SU-DHL-6 (cell line): Measurements from ENCODE around the gene ALDH1A3.

ENCODE experiments used
- H2AFZ ChIP-seq: fragments of 200-600 bp; sonication (generic); 2 replicates; pipeline ENCODE4 v1.6.1; 2014; ENCODE audit warnings: low read depth, mild to moderate bottlenecking, moderate library complexity, mixed read lengths, antibody characterized with exemption, low read length; ENCODE audit not compliant: severe bottlenecking
- H3F3A ChIP-seq: fragments of 200-600 bp; shearing (Covaris generic); 2 replicates; pipeline ENCODE4 v1.6.0; 2016; ENCODE audit warnings: antibody characterized with exemption, mild to moderate bottlenecking; ENCODE audit not compliant: insufficient read depth
- H3K27ac ChIP-seq: fragments of 200-600 bp; sonication (generic); 2 replicates; pipeline ENCODE4 v1.5.1; 2016; ENCODE audit warnings: low read depth, mild to moderate bottlenecking, low read length, moderate library complexity, mixed read lengths
- H3K27me3 ChIP-seq: fragments of 200-600 bp; sonication (generic), shearing (Covaris generic); 2 replicates; pipeline ENCODE4 v1.6.0; 2014; ENCODE audit warnings: mild to moderate bottlenecking, low read length
- H3K36me3 ChIP-seq: fragments of 200-600 bp; sonication (generic); 2 replicates; pipeline ENCODE4 v1.6.1; 2014; ENCODE audit warnings: mild to moderate bottlenecking, low read length, mixed read lengths
- H3K4me2 ChIP-seq: fragments of 300-600, 200-600 bp; shearing (Covaris generic), sonication (generic); 2 replicates; pipeline ENCODE4 v1.6.0; 2014; ENCODE audit warnings: low read length, low read depth, mild to moderate bottlenecking; ENCODE audit not compliant: poor library complexity, severe bottlenecking
- H3K4me3 ChIP-seq: fragments of 200-600 bp; sonication (generic); 2 replicates; pipeline ENCODE4 v1.5.1; 2014; ENCODE audit warnings: antibody characterized with exemption, low read length, mild to moderate bottlenecking, mixed read lengths; ENCODE audit not compliant: insufficient read depth, poor library complexity, severe bottlenecking
- H3K79me2 ChIP-seq: fragments of 200-600 bp; sonication (generic); 2 replicates; pipeline ENCODE4 v1.6.1; 2014; ENCODE audit warnings: mild to moderate bottlenecking, low read length, moderate library complexity; ENCODE audit not compliant: insufficient read depth
- H3K9ac ChIP-seq: fragments of 200-600 bp; sonication (generic); 2 replicates; pipeline ENCODE4 v1.7.0; 2014; ENCODE audit warnings: mild to moderate bottlenecking, low read length
- H3K9me2 ChIP-seq: fragments of 200-600 bp; sonication (generic); replicated peaks from 2 replicates; pipeline ENCODE4 v1.6.1; 2014; ENCODE audit warnings: low read length; ENCODE audit not compliant: insufficient read depth
- H3K9me3 ChIP-seq: fragments of 200-600 bp; sonication (generic); 2 replicates; pipeline ENCODE4 v1.6.1; 2014; ENCODE audit warnings: low read length, mixed read lengths; ENCODE audit not compliant: insufficient read depth
- H4K20me1 ChIP-seq: fragments of 200-600 bp; sonication (generic); 2 replicates; pipeline ENCODE4 v1.6.1; 2014; ENCODE audit warnings: low read depth, mild to moderate bottlenecking, antibody characterized with exemption, low read length, moderate library complexity, mixed read lengths
- CTCF ChIP-seq: fragments of 200-600 bp; sonication (generic); IDR thresholded peaks from one replicate; pipeline ENCODE4 v1.5.1; 2017; ENCODE audit warnings: antibody characterized with exemption, mild to moderate bottlenecking, low read length, moderate library complexity; ENCODE audit not compliant: insufficient read depth, poor library complexity, severe bottlenecking
- EZH2phosphoT487 ChIP-seq: fragments of 200-600 bp; sonication (generic), shearing (Covaris generic); conservative IDR thresholded peaks from 2 replicates; pipeline ENCODE4 v1.6.1; 2018; ENCODE audit warnings: mild to moderate bottlenecking, antibody characterized with exemption, low read length, moderate library complexity, mixed read lengths

ALDH1A3 gene

GRCh38 chr15:100934166-100934565 lies 54.5 kb downstream of the ALDH1A3 start:
- Histone ChIP-seq H3K36me3 (peaks cover 12% of the 10 kb centered on the region; the same call in 1 of the 2 replicates), H3K27me3 (no peaks in the 10 kb centered on the region), H2AFZ (no peak overlapping the region), H3K9me3 (no peaks in the 10 kb centered on the region), H3K4me3 (no peak overlapping the region), H3K27ac (peak overlapping the region; percentile 98), H3K9ac (peak overlapping the region; percentile 41), H3K4me2 (peak overlapping the region; percentile 52), H3F3A (peaks cover 67% of the 10 kb centered on the region), H4K20me1 (no peaks in the 10 kb centered on the region), H3K79me2 (peaks cover 83% of the 10 kb centered on the region), H3K9me2 (no peaks in the 10 kb centered on the region)
- no peak for TF ChIP-seq CTCF
- TF ChIP-seq EZH2phosphoT487 = no peak

GRCh38 chr15:100934726-100935125 lies 55.1 kb downstream of the ALDH1A3 start:
- Histone ChIP-seq H3F3A (peaks cover 67% of the 10 kb centered on the region), H3K9me3 (no peaks in the 10 kb centered on the region), H4K20me1 (no peaks in the 10 kb centered on the region), H3K9ac (peak overlapping the region; percentile 41; the same call in 1 of the 2 replicates), H3K9me2 (no peaks in the 10 kb centered on the region), H3K4me3 (no peak overlapping the region), H3K27ac (peak overlapping the region; percentile 98), H3K79me2 (peaks cover 83% of the 10 kb centered on the region), H2AFZ (no peak overlapping the region), H3K4me2 (peak overlapping the region; percentile 52), H3K36me3 (peaks cover 12% of the 10 kb centered on the region; the same call in 1 of the 2 replicates), H3K27me3 (no peaks in the 10 kb centered on the region)
- no peak for TF ChIP-seq CTCF
- TF ChIP-seq EZH2phosphoT487 = no peak

GRCh38 chr15:100937171-100937570 lies 57.5 kb downstream of the ALDH1A3 start:
- Histone ChIP-seq H3K36me3 (peaks cover 23% of the 10 kb centered on the region), H3K9me3 (no peaks in the 10 kb centered on the region), H3K9ac (no peak overlapping the region), H3K27ac (peak overlapping the region; percentile 98; the same call in 1 of the 2 replicates), H2AFZ (no peak overlapping the region), H3K4me2 (peak overlapping the region; percentile 16), H3K79me2 (peaks cover 92% of the 10 kb centered on the region), H4K20me1 (no peaks in the 10 kb centered on the region; the same call in 1 of the 2 replicates), H3F3A (peaks cover 55% of the 10 kb centered on the region), H3K27me3 (no peaks in the 10 kb centered on the region), H3K9me2 (no peaks in the 10 kb centered on the region), H3K4me3 (no peak overlapping the region)
- no peak for TF ChIP-seq CTCF
- no peak for TF ChIP-seq EZH2phosphoT487
